Uterus (tissue), 2 donors: ENCODE measurements around the gene DENND6A.
"Not testable (repeated sequence)": the region's sequence is repeated elsewhere in the genome, so short reads cannot be mapped to it uniquely, and the experiment has no call there.

ENCODE experiments used
- POLR2A ChIP-seq, 2 donors: fragments of 450-650 bp; IDR thresholded peaks; one replicate each; pipeline ENCODE4 v1.6.1; 2016; ENCODE audit warnings: antibody characterized with exemption in 2 of 2, mild to moderate bottlenecking in 1 of 2, moderate library complexity in 1 of 2
- TF ChIP-seq, protein P1 (sequence below), 4 experiments: fragments of 200-600 bp in 2 of 4; fragments of 450-650 bp in 2 of 4; sonication (generic) in 2 of 4; IDR thresholded peaks; one replicate each; pipeline ENCODE4 v1.5.1; 2016 to 2019; ENCODE audit warnings: antibody characterized with exemption in 4 of 4, mild to moderate bottlenecking in 2 of 4, moderate library complexity in 1 of 4

DNA sequence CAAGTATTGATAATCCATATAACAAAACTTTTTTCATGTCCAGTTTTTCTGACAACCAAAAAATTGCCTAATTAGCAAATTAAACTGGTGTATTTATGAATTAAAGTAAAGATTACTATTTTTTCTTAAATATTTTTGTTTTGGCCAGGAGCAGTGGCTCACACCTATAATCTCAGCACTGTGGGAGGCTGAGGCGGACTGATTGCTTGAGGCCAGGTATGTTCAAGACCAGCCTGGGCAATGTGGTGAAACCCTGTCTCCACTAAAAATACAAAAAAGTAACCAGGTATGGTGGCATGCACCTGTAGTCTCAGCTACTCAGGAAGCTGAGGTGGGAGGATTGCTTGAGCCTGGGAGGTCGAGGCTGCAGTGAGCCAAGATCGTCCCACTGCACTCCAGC is 12.5 kb upstream of the DENND6A start:
- not testable (repeated sequence) for TF ChIP-seq POLR2A (IDR thresholded peaks at IDR 0.05)
- TF ChIP-seq, protein P1, sequence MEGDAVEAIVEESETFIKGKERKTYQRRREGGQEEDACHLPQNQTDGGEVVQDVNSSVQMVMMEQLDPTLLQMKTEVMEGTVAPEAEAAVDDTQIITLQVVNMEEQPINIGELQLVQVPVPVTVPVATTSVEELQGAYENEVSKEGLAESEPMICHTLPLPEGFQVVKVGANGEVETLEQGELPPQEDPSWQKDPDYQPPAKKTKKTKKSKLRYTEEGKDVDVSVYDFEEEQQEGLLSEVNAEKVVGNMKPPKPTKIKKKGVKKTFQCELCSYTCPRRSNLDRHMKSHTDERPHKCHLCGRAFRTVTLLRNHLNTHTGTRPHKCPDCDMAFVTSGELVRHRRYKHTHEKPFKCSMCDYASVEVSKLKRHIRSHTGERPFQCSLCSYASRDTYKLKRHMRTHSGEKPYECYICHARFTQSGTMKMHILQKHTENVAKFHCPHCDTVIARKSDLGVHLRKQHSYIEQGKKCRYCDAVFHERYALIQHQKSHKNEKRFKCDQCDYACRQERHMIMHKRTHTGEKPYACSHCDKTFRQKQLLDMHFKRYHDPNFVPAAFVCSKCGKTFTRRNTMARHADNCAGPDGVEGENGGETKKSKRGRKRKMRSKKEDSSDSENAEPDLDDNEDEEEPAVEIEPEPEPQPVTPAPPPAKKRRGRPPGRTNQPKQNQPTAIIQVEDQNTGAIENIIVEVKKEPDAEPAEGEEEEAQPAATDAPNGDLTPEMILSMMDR (IDR thresholded peaks at IDR 0.05) = not testable (repeated sequence)
